VCaP (cell line): Measurements from ENCODE around the gene LRRC8A.
"Not testable (repeated sequence)": the region's sequence is repeated elsewhere in the genome, so short reads cannot be mapped to it uniquely, and the experiment has no call there.

Experiments used
- H3K27ac ChIP-seq: fragments of 450-650 bp; 2 replicates; pipeline ENCODE4 v1.5.1; 2017
- TF ChIP-seq, protein P1 (sequence below): fragments of 450-650 bp; conservative IDR thresholded peaks from 2 replicates; pipeline ENCODE4 v1.5.1; 2017; ENCODE audit warnings: mild to moderate bottlenecking, moderate library complexity

Gene LRRC8A

DNA sequence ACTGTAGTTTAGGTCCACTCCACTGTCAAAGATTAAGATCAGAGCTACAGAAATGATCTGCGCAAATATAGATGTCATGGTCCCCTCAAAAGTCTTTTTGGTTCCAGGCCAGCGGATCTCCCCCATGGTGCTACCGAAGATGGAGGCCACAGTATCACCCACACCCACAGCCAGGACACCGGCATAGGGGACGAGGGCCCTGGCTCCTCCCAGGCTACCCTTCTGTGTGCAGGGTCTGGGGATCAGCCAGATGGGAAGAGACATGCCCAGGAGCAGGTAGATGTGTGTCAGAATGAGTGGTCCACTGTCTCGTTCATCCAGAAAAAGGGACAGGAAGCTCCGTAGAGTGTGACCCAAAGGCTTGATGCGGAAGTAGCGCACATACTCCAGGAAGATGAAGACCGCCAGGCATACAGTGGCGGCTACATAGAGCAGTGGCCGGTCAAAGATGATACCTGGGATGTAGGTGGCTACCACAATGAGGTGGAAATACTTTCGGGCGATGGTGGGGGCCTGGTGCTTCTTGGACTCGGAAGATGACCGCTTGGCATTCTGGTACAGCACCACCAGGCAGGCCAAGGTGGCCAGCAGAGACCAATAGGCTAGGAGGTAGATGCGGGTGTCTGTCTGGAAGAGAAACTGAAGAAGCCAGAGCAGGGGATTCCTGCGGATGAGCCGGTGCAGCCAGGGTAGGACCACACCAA is 64.0 kb downstream of the LRRC8A start:
- H3K27ac ChIP-seq: no peak overlapping the region; the same call in 1 of the 2 replicates
- TF ChIP-seq, protein P1, sequence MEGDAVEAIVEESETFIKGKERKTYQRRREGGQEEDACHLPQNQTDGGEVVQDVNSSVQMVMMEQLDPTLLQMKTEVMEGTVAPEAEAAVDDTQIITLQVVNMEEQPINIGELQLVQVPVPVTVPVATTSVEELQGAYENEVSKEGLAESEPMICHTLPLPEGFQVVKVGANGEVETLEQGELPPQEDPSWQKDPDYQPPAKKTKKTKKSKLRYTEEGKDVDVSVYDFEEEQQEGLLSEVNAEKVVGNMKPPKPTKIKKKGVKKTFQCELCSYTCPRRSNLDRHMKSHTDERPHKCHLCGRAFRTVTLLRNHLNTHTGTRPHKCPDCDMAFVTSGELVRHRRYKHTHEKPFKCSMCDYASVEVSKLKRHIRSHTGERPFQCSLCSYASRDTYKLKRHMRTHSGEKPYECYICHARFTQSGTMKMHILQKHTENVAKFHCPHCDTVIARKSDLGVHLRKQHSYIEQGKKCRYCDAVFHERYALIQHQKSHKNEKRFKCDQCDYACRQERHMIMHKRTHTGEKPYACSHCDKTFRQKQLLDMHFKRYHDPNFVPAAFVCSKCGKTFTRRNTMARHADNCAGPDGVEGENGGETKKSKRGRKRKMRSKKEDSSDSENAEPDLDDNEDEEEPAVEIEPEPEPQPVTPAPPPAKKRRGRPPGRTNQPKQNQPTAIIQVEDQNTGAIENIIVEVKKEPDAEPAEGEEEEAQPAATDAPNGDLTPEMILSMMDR: no peak

DNA sequence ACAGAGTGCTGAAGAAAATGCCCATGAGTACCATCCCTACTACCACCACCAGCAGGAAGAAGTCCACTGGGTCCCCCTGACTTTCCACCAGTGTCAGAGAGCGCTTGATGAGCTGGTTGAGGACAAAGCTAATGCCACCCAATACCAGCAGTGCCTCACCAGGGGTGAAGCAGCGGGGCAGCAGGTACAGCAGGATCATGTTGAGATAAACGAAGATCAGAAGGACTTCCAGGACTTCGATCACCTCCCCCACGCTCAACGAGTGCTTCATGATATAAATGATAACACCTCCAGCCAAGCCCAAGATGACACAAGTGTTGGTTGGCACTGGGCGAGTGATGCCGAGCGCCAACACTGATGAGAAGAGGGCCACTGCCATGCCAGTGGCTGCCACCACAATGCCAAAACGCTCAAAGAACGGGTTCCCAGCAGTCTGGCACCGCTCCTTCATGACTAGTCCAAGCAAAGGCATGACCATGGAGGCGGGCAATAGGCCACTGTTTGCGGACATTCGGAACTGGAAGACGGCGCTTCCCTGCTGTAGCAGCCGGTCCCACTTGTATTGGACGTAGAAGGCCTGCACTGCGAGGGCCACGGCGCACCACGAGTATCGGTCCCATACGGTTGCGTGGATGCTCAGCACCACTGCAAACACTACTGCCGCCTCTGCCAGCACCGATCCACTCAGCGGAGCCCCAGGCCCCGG is 64.8 kb downstream of the LRRC8A start:
- TF ChIP-seq, protein P1: no peak
- peak overlapping the region; percentile 92 for H3K27ac ChIP-seq

DNA sequence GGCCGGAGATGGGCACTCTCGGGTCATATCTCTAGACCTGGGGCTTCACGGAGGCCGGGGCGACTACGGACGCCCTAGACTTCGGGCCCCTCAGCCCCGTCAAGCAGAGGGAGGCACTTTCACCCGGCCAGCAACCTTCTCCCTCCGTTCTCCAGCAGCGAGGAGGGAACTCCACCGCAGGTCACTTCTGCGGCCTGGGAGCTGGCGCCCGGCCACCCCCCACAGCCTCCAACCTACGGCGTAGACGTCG is 65.3 kb downstream of the LRRC8A start:
- TF ChIP-seq, protein P1: no peak
- H3K27ac ChIP-seq: peak overlapping the region; percentile 92

DNA sequence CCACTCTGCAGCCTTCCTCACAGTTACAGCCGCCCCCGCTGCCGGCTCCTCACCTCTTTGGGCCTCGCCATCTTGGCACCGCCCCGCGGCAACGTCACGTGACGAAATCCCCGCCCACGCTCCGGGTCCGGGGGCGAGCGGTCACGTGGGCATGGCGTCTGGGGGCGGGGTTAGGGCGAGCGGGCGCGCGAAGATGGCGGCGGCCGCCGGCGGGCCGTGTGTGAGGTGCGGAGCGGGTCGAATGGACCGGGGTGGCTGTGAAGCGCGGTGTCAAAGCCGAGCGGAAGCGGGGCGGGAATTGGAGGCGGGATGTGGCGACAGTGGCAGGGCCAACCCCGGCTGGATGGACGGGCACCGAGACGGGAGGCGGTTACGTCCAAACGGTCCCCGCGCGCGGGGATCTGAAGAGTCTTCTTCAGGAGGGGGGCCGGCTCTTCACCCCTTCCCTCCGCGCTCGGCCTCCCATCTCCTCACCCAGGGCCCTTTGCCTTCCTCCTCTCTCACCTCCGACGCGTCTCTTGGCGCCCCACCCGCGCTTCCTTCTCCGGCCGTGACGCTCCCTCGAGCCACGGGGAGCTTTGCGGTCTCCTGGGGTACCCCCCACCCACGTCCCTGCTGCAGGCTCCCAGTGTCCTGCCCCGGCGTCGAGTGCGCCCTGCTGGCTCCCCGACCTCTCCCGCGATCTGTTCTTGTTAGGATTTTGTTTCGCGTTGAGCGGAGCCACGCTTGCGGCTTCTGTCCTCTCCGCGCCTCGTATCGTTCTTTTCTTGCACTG is 65.8 kb downstream of the LRRC8A start, which contains the start of the genes DOLK and NUP188:
Gene DOLK, minus strand, starts transcription at position 77 of the 775 bp plus-strand sequence. CDS start 300 bp downstream, outside the sequence.
Gene NUP188, plus strand, starts transcription at position 173 of the 775 bp plus-strand sequence. Its CDS starts 21 bp downstream, at position 194.
- peak within 1 kb of the TSS; percentile 92 for H3K27ac ChIP-seq
- TF ChIP-seq, protein P1: no peak

DNA sequence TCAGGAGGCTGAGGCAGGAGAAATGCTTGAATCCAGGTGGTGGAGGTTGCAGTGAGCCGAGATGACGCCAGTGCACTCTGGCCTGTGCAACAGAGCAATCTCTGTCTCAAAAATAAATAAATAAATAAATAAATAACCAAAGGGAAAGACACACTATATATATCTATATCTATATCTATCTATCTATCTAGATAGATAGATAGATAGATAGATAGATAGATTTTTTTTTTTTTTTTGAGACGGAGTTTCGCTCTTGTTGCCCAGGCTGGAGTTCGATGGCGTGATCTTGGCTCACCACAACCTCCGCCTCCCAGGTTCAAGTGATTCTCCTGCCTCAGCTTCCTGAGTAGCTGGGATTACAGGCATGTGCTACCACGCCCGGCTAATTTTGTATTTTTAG is 79.5 kb downstream of the LRRC8A start:
- H3K27ac ChIP-seq: not testable (repeated sequence)
